ENCODE measurements around the gene OPRD1.
"Not testable (repeated sequence)": the region's sequence is repeated elsewhere in the genome, so short reads cannot be mapped to it uniquely, and the experiment has no call there.

DNA sequence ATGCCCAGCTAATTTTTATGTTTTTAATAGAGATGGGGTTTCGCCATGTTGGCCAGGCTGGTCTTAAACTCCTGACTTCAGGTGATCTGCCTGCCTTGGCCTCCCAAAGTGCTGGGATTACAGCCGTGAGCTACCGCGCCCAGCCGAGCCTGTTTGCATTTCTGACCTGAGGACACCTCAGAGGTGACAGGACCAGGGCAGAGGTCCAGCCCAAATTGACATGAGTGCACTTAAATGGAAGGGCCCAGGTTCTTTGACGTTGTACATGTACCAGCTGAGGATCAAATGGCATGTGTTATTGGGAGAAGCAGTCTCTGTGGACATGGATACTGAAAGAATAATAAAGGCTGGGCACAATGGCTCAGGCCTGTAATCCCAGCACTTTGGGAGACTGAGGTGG is 35.2 kb downstream of the OPRD1 start:
- TF ChIP-seq CTCF, POLR2A (IDR thresholded peaks at IDR 0.05): not testable (repeated sequence)

Data from lower leg skin (tissue), 3 donors.